GM04503 (cell line): Measurements from ENCODE around the gene RAD51C.
"Not testable (repeated sequence)": the region's sequence is repeated elsewhere in the genome, so short reads cannot be mapped to it uniquely, and the experiment has no call there.

Experiments used
- DNase-seq: peaks from one replicate; pipeline ENCODE4 v3.0.0-alpha.2; 2012; ENCODE audit warnings: low read depth

The RAD51C gene

DNA sequence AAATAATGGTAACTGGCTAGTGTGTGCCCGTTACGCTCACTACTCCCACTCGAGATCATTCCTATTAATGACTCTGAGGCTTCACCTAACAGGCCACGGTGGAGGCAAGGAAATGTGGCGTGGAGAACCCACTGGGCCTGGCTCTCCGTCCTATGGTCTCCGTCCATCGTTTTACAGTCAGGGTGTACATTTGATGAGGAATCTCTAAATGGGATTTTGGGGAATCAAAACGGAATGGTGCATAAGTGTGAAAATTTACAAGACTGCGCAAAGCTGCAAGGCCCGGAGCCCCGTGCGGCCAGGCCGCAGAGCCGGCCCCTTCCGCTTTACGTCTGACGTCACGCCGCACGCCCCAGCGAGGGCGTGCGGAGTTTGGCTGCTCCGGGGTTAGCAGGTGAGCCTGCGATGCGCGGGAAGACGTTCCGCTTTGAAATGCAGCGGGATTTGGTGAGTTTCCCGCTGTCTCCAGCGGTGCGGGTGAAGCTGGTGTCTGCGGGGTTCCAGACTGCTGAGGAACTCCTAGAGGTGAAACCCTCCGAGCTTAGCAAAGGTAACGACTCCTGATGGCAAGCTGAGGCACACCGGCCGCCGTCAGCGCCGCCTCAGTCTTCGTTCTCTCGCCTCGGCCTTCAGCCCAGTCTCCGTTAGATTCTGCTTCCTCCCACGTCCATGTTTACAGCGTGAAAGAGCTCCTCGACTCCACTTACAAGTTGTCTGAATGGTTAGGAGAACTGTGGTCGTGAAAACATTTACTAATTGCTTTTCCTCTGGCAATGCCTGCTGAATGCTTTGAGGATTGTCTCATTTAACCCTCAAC is at the start of gene RAD51C:
RAD51C (plus strand) TSS at position 364 of the 817 bp plus-strand sequence; CDS start at position 406, 42 bp downstream.
- DNase-seq, result peak; percentile 41

GRCh38 chr17:58643147-58643546 is 49.3 kb upstream of the RAD51C start:
- peak; percentile 39 for DNase-seq

GRCh38 chr17:58648236-58648635 is 44.2 kb upstream of the RAD51C start:
- no peak for DNase-seq

- not testable (repeated sequence) for DNase-seq
Measured at GRCh38 chr17:58657962-58658803, 34.2 kb upstream of the RAD51C start.

DNA sequence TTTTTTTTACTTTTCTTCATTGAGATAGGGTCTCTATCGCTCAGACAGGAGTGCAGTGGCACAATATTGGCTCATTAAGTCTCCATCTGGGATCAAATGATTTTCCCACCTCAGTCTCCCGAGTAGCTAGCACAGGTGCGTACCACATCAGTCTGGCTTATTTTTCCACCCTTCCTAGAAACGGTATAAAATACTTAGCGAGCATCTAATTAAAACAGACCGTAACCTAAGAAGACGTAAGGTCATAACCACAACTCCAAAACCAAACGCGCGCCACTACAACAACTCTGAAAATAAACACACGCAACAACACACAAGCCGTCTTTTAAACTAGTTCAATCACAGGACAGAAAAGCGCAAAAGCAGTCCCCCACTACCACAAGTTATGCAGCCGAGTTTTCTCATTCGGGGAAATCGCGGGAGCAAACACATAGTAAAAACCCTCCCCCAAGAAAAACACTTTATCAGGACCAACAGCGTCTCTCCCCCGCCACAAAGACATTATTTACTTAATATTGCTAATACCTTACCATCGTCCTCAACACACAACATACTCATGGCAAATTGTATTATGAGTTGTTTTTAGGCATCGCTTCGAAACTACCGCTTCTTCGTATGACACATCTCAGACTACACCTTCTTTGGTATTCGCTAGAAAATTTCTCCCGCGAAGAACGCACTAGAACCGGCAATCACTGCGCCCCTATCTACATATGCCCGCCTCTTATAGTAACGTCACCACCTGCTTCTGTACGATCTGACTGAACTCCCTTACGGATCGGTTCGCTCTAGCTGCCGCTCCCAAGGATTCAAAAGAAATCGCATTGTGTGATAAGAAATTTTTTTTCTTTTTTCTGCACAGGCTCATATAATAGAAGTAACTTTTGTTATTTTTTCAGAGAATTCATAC is 33.3 kb upstream of the RAD51C start:
- DNase-seq, result peak; percentile 75

- DNase-seq, result not testable (repeated sequence)
Measured at GRCh38 chr17:58659714-58660084, 32.7 kb upstream of the RAD51C start.

- no peak for DNase-seq
Measured at GRCh38 chr17:58660621-58661020, 31.8 kb upstream of the RAD51C start.

GRCh38 chr17:58661499-58661898 is 30.9 kb upstream of the RAD51C start:
- DNase-seq, result no peak

DNA sequence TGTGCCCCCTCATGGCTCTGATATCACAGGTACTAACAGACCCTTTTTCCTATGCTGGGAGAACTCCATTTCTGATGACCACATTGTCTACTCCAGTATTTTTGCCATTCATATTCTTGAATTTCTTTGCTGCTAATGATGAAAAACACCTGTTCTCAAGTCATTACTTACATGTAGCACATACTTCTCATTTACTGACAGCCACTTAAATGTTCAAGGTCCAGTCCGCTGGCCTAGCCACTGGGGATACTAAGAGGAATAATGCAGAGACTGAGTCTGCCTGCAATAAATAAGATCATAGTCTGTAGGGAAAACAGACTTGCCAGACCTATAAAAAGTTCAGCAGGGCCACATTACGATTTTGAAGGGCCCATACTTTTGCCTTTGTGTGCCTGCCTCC is 28.1 kb upstream of the RAD51C start:
- no peak for DNase-seq

- DNase-seq, result no peak
Measured at GRCh38 chr17:58665946-58666857, 26.2 kb upstream of the RAD51C start.

DNA sequence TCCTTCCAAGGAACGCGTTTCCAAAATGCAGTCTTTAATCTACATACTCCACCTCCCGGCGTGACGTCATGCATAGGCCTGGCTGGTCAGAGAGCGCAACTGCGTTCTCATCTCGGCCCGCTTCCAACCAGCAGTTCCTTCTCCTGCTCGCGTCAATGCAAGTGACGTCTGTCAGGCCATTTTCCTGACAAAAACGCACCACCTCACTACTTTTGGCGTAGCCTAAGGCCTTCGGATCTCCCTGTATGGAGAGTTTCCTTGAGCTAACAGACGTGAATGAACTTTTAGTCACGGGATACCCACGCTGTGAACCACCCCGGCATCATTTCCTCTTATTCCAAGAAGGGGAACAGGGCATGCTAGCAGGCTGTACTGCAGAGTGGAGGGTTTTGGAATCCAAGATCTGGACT is 25.5 kb upstream of the RAD51C start:
- DNase-seq, result no peak

- no peak for DNase-seq
Measured at GRCh38 chr17:58667934-58668597, 24.3 kb upstream of the RAD51C start.

- DNase-seq, result no peak
Measured at GRCh38 chr17:58668598-58668935, 23.8 kb upstream of the RAD51C start.

GRCh38 chr17:58669853-58670252 is 22.5 kb upstream of the RAD51C start:
- no peak for DNase-seq

- no peak for DNase-seq
Measured at GRCh38 chr17:58671969-58672368, 20.4 kb upstream of the RAD51C start.

DNA sequence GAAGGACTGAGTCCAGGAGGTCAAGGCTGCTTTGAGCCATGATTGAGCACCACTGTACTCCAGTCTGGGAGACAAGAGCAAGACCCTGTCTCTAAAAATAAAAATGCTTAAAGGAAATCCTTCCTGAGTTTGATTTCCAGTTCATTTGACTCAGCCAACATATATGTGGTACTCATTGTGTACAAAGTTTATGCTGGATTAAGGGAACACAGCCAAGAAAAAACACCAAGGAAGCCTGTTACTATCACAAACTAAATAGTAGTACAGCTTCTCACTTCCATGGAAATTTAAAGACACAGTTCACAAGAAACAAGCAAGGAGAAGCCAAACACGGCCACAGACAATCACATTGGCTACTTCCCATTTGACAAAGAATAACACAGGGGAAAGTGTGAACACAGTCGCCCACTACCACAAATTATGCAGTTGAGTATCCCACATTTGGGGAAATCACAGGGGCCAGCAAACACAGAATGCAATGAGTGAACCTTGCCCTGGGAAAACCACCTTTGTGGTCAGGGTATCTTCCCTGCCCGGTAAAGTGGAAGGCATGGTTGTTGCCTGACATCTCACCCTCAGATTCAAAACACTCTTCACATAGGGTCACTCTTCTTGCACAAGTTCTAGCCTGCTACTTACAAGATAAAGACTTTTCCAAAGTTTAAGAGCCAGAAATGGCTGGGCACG is 15.1 kb upstream of the RAD51C start:
- no peak for DNase-seq

- not testable (repeated sequence) for DNase-seq
Measured at GRCh38 chr17:58678287-58678686, 14.1 kb upstream of the RAD51C start.

DNA sequence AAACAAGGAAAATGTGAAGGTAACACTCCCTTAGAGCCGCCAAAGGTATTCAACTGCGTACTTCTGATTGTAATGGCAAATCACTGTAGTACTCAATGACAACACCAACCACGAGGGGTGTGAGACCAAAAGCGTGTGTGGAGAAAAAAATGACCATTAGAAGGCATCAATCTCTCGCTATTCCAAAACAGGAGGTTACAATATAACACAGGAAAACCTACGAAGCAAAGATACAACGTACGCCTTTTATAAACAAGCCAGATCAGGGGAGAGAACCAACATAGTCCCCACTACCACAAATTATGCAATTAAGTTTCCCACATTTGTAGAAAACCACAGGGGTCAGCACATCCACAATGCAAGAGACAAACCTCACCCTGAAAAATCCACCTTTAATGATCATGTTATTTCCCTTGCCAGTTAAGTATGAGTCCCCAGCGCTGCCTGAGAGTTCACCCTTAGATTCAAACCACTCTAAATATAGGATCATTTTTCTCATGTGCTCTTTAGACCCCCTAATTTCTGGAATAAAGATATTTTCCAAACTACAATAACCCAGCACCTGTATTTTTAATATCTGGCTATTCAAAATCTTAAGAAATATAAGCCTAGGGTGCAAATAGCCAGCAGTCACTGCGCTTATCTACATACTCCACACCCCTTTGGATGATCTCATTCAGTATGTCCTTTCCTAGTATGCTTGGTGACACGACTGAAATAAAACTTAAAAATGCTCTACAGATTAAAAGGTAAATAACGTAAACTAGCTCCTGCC is 13.0 kb upstream of the RAD51C start:
- no peak for DNase-seq

DNA sequence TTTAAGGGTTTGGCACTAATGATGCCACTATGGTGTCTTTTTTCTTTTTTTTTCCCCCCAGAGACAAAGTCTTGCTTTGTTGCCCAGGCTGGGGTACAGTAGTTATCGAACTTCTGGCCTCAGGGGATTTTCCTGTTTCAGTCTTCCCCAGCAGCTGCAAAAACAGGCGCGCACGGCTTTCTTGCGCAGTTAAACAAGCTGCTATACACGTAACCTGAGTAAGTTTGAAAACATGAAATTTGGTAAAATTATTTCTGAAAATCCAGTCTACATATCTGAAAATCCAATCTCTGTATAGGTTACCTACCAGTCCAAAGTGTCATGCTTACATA is 12.4 kb upstream of the RAD51C start:
- DNase-seq, result no peak
